ENCODE results near the gene TARS1.

TARS1 gene

GRCh38 chr5:33409435-33410170 is 31.2 kb upstream of the TARS1 start:
- Histone ChIP-seq H3K9me3 (ENCODE audit: control extremely low read depth in 1 of 5, control insufficient read depth in 4 of 5, insufficient read depth in 2 of 5, low read depth in 1 of 5, low read length in 4 of 5) (no peaks in the 10 kb centered on the region), H3K27me3 (replicated peaks in 2 of 5; ENCODE audit: control insufficient read depth in 4 of 5, insufficient read depth in 5 of 5, low read length in 4 of 5) (no peaks in the 10 kb centered on the region), H3K27ac (ENCODE audit: insufficient read depth in 1 of 2, low read depth in 1 of 2, low read length in 2 of 2, poor library complexity in 1 of 2, severe bottlenecking in 2 of 2) (no peak overlapping the region), H3K36me3 (ENCODE audit: control insufficient read depth in 4 of 4, insufficient read depth in 4 of 4, low read length in 3 of 4) (no peaks in the 10 kb centered on the region), H3K4me3 (ENCODE audit: control insufficient read depth in 1 of 7, extremely low read depth in 1 of 7, insufficient read depth in 4 of 7, low read depth in 2 of 7, low read length in 6 of 7) (no peak overlapping the region), H3K4me1 (ENCODE audit: control extremely low read depth in 1 of 4, control insufficient read depth in 4 of 4, insufficient read depth in 4 of 4, low read length in 3 of 4) (no peaks in the 10 kb centered on the region)
- ChIA-PET CTCF (interaction anchor here (1.4 kb wide), 1 partner anchor 22 kb away, joined by 3 read pairs; no protein-coding TSS in a partner anchor), POLR2A (interaction anchor here (0.6 kb wide), 1 partner anchor 18 kb away, joined by 3 read pairs; no protein-coding TSS in a partner anchor)
- 97% methylated on average over 5 of the region's 7 CpGs for WGBS (ENCODE audit: insufficient coverage)
- no peak for DNase-seq

GRCh38 chr5:33410221-33410620 is 30.5 kb upstream of the TARS1 start:
- Histone ChIP-seq H3K4me1 (ENCODE audit: control extremely low read depth in 1 of 4, control insufficient read depth in 4 of 4, insufficient read depth in 4 of 4, low read length in 3 of 4) (no peaks in the 10 kb centered on the region), H3K27me3 (replicated peaks in 2 of 5; ENCODE audit: control insufficient read depth in 4 of 5, insufficient read depth in 5 of 5, low read length in 4 of 5) (no peaks in the 10 kb centered on the region), H3K4me3 (ENCODE audit: control insufficient read depth in 1 of 7, extremely low read depth in 1 of 7, insufficient read depth in 4 of 7, low read depth in 2 of 7, low read length in 6 of 7) (no peak overlapping the region), H3K36me3 (ENCODE audit: control insufficient read depth in 4 of 4, insufficient read depth in 4 of 4, low read length in 3 of 4) (no peaks in the 10 kb centered on the region), H3K9me3 (ENCODE audit: control extremely low read depth in 1 of 5, control insufficient read depth in 4 of 5, insufficient read depth in 2 of 5, low read depth in 1 of 5, low read length in 4 of 5) (no peaks in the 10 kb centered on the region), H3K27ac (ENCODE audit: insufficient read depth in 1 of 2, low read depth in 1 of 2, low read length in 2 of 2, poor library complexity in 1 of 2, severe bottlenecking in 2 of 2) (no peak overlapping the region)
- DNase-seq, result no peak
- POLR2A ChIA-PET, result no interaction called here
- 80% methylated on average over 1 of the region's 1 CpG for WGBS (ENCODE audit: insufficient coverage)
- CTCF ChIA-PET, result no interaction called here

GRCh38 chr5:33411498-33411897 is 29.3 kb upstream of the TARS1 start:
- Histone ChIP-seq H3K36me3 (ENCODE audit: control insufficient read depth in 4 of 4, insufficient read depth in 4 of 4, low read length in 3 of 4) (no peaks in the 10 kb centered on the region), H3K27me3 (replicated peaks in 2 of 5; ENCODE audit: control insufficient read depth in 4 of 5, insufficient read depth in 5 of 5, low read length in 4 of 5) (no peaks in the 10 kb centered on the region), H3K4me3 (ENCODE audit: control insufficient read depth in 1 of 7, extremely low read depth in 1 of 7, insufficient read depth in 4 of 7, low read depth in 2 of 7, low read length in 6 of 7) (no peak overlapping the region), H3K27ac (ENCODE audit: insufficient read depth in 1 of 2, low read depth in 1 of 2, low read length in 2 of 2, poor library complexity in 1 of 2, severe bottlenecking in 2 of 2) (no peak overlapping the region), H3K4me1 (ENCODE audit: control extremely low read depth in 1 of 4, control insufficient read depth in 4 of 4, insufficient read depth in 4 of 4, low read length in 3 of 4) (no peaks in the 10 kb centered on the region), H3K9me3 (ENCODE audit: control extremely low read depth in 1 of 5, control insufficient read depth in 4 of 5, insufficient read depth in 2 of 5, low read depth in 1 of 5, low read length in 4 of 5) (no peaks in the 10 kb centered on the region)
- ChIA-PET CTCF (no interaction called here), POLR2A (no interaction called here)
- DNase-seq, result no peak
- no CpG with 5 or more reads among the region's 1 CpG for WGBS (ENCODE audit: insufficient coverage)

- ChIA-PET CTCF (no interaction called here), POLR2A (no interaction called here)
- WGBS (ENCODE audit: insufficient coverage), result no CpG with 5 or more reads among the region's 4 CpGs
- Histone ChIP-seq H3K9me3 (ENCODE audit: control extremely low read depth in 1 of 5, control insufficient read depth in 4 of 5, insufficient read depth in 2 of 5, low read depth in 1 of 5, low read length in 4 of 5) (no peaks in the 10 kb centered on the region), H3K27ac (ENCODE audit: insufficient read depth in 1 of 2, low read depth in 1 of 2, low read length in 2 of 2, poor library complexity in 1 of 2, severe bottlenecking in 2 of 2) (no peak overlapping the region), H3K27me3 (replicated peaks in 2 of 5; ENCODE audit: control insufficient read depth in 4 of 5, insufficient read depth in 5 of 5, low read length in 4 of 5) (no peaks in the 10 kb centered on the region), H3K36me3 (ENCODE audit: control insufficient read depth in 4 of 4, insufficient read depth in 4 of 4, low read length in 3 of 4) (no peaks in the 10 kb centered on the region), H3K4me3 (ENCODE audit: control insufficient read depth in 1 of 7, extremely low read depth in 1 of 7, insufficient read depth in 4 of 7, low read depth in 2 of 7, low read length in 6 of 7) (no peak overlapping the region), H3K4me1 (ENCODE audit: control extremely low read depth in 1 of 4, control insufficient read depth in 4 of 4, insufficient read depth in 4 of 4, low read length in 3 of 4) (no peaks in the 10 kb centered on the region)
- DNase-seq, result no peak
Observed at GRCh38 chr5:33415811-33416354, 24.9 kb upstream of the TARS1 start.

GRCh38 chr5:33417632-33418031 is 23.1 kb upstream of the TARS1 start:
- H3K36me3 ChIP-seq (ENCODE audit: control insufficient read depth in 4 of 4, insufficient read depth in 4 of 4, low read length in 3 of 4), result no peaks in the 10 kb centered on the region
- ChIA-PET POLR2A (no interaction called here), CTCF (interaction anchor here (0.6 to 1.7 kb wide), 3 partner anchors 518 to 728 kb away, joined by 3 to 5 read pairs (median 4); partner anchors contain the start of gene RXFP3)
- no peak overlapping the region for H3K27ac ChIP-seq (ENCODE audit: insufficient read depth in 1 of 2, low read depth in 1 of 2, low read length in 2 of 2, poor library complexity in 1 of 2, severe bottlenecking in 2 of 2)
- H3K9me3 ChIP-seq (ENCODE audit: control extremely low read depth in 1 of 5, control insufficient read depth in 4 of 5, insufficient read depth in 2 of 5, low read depth in 1 of 5, low read length in 4 of 5), result no peaks in the 10 kb centered on the region
- no peak for DNase-seq
- H3K27me3 ChIP-seq (replicated peaks in 2 of 5; ENCODE audit: control insufficient read depth in 4 of 5, insufficient read depth in 5 of 5, low read length in 4 of 5), result no peaks in the 10 kb centered on the region
- H3K4me3 ChIP-seq (ENCODE audit: control insufficient read depth in 1 of 7, extremely low read depth in 1 of 7, insufficient read depth in 4 of 7, low read depth in 2 of 7, low read length in 6 of 7), result no peak overlapping the region
- no peaks in the 10 kb centered on the region for H3K4me1 ChIP-seq (ENCODE audit: control extremely low read depth in 1 of 4, control insufficient read depth in 4 of 4, insufficient read depth in 4 of 4, low read length in 3 of 4)

DNA sequence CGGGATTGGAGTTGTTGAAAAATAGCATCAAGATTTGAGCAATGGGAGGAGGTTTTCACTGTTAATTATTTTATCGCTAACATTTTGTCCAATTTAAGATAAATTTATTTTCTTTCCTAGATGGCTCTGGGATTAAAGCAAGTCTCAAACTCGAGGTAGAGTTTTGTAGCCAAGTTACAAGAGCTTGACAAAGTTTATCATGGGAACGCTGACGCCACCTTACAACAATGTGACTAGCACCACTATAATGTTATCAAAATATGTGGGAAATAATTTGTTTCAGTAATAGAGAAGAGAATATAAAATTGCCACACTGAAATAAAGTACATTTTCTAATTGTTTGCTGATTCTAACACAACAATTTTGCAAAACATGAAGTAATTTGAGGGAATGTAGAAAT is 19.8 kb upstream of the TARS1 start:
- WGBS (ENCODE audit: insufficient coverage), result no CpG with 5 or more reads among the region's 5 CpGs
- no peak overlapping the region for H3K27ac ChIP-seq (ENCODE audit: insufficient read depth in 1 of 2, low read depth in 1 of 2, low read length in 2 of 2, poor library complexity in 1 of 2, severe bottlenecking in 2 of 2)
- H3K9me3 ChIP-seq (ENCODE audit: control extremely low read depth in 1 of 5, control insufficient read depth in 4 of 5, insufficient read depth in 2 of 5, low read depth in 1 of 5, low read length in 4 of 5), result no peaks in the 10 kb centered on the region
- H3K27me3 ChIP-seq (replicated peaks in 2 of 5; ENCODE audit: control insufficient read depth in 4 of 5, insufficient read depth in 5 of 5, low read length in 4 of 5), result no peaks in the 10 kb centered on the region
- H3K4me3 ChIP-seq (ENCODE audit: control insufficient read depth in 1 of 7, extremely low read depth in 1 of 7, insufficient read depth in 4 of 7, low read depth in 2 of 7, low read length in 6 of 7), result no peak overlapping the region
- ChIA-PET CTCF (interaction anchor here (1.8 kb wide), 1 partner anchor 121 kb away, joined by 6 read pairs; no protein-coding TSS in a partner anchor), POLR2A (no interaction called here)
- no peaks in the 10 kb centered on the region for H3K4me1 ChIP-seq (ENCODE audit: control extremely low read depth in 1 of 4, control insufficient read depth in 4 of 4, insufficient read depth in 4 of 4, low read length in 3 of 4)
- DNase-seq, result no peak
- no peaks in the 10 kb centered on the region for H3K36me3 ChIP-seq (ENCODE audit: control insufficient read depth in 4 of 4, insufficient read depth in 4 of 4, low read length in 3 of 4)

DNA sequence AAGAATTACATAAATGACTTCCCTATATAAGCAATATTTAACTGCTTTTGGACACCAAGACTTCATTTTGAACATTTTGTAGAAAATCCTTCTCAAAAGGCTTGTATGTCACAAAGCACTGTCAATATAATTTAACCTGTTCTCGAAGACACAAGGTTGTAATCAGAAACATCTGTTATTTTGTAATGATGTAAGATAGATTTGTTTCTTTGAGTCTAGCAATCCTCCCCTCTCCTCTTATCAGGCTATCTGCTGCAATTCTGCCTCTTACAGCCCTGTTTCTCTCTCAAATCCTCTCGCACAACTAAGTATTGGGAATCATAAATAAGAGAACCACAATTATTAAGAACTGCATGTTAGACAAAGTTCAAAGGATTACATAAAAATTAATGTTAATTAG is 18.6 kb upstream of the TARS1 start:
- Histone ChIP-seq H3K27ac (ENCODE audit: insufficient read depth in 1 of 2, low read depth in 1 of 2, low read length in 2 of 2, poor library complexity in 1 of 2, severe bottlenecking in 2 of 2) (no peak overlapping the region), H3K36me3 (ENCODE audit: control insufficient read depth in 4 of 4, insufficient read depth in 4 of 4, low read length in 3 of 4) (no peaks in the 10 kb centered on the region), H3K4me1 (ENCODE audit: control extremely low read depth in 1 of 4, control insufficient read depth in 4 of 4, insufficient read depth in 4 of 4, low read length in 3 of 4) (no peaks in the 10 kb centered on the region), H3K4me3 (ENCODE audit: control insufficient read depth in 1 of 7, extremely low read depth in 1 of 7, insufficient read depth in 4 of 7, low read depth in 2 of 7, low read length in 6 of 7) (no peak overlapping the region), H3K27me3 (replicated peaks in 2 of 5; ENCODE audit: control insufficient read depth in 4 of 5, insufficient read depth in 5 of 5, low read length in 4 of 5) (no peaks in the 10 kb centered on the region), H3K9me3 (ENCODE audit: control extremely low read depth in 1 of 5, control insufficient read depth in 4 of 5, insufficient read depth in 2 of 5, low read depth in 1 of 5, low read length in 4 of 5) (no peaks in the 10 kb centered on the region)
- WGBS (ENCODE audit: insufficient coverage), result no CpG with 5 or more reads among the region's 2 CpGs
- POLR2A ChIA-PET, result no interaction called here
- DNase-seq, result no peak
- CTCF ChIA-PET, result interaction anchor here (0.8 to 2.8 kb wide), 10 partner anchors 12 to 934 kb away, joined by 3 to 12 read pairs (median 3); partner anchors contain the start of gene TARS1
